NCI-H526 (cell line): ENCODE measurements around the gene SBF2.
"Not testable (repeated sequence)": the region's sequence is repeated elsewhere in the genome, so short reads cannot be mapped to it uniquely, and the experiment has no call there.

Experiments used
- DNase-seq, 2 experiments: peaks; one replicate each; lab custom pipeline; 2025; lab: John Stamatoyannopoulos, UW

SBF2 gene

DNA sequence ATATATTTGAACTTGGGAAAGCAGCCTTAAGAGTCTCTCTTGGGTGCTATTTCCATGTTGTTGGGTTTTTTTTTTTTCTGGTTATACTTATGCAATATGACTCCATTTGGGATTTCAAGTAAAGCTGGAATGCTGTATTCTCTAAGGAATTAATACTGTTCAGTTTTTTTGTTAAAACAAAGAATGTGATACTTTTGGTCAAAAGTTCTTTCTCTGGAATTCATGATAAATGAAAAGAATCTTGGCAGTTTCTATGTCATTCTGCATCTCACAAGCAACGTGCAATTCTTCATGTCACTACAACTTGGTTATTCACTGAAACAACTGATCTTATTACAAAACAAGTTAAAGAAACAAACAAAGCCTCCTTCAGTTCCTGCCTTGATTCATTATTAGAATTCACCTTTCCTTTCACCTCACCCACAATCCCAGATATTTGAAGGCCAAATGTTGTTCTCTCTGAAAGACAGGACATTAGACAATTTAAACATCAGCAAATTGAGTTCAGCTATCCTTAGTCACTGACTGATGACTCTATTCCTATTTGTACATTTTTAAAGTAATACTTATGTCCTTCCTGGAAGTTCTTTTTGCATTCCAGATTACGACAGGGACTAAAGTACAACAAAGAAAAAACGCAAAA lies 176.2 kb downstream of the SBF2 start:
- no peak for DNase-seq

DNA sequence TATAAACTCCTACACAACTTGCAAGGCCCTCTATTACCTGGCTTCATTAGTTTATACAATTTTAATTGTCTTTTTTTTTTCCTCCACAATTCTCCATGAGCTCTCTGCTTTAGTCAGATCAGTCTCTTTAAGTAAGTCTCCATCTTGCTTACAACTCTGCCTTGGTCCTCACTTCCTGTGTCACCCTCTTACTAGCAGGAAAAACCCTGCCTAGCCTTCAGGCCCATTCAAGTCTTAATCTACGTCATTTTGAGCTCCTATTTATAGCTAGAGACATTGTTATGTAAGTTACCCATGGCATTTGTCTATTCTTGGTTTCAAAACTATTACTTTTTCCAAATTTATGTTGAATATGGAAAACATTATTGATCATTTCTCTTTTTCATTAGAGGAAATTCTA lies 177.4 kb downstream of the SBF2 start:
- DNase-seq, result no peak

DNA sequence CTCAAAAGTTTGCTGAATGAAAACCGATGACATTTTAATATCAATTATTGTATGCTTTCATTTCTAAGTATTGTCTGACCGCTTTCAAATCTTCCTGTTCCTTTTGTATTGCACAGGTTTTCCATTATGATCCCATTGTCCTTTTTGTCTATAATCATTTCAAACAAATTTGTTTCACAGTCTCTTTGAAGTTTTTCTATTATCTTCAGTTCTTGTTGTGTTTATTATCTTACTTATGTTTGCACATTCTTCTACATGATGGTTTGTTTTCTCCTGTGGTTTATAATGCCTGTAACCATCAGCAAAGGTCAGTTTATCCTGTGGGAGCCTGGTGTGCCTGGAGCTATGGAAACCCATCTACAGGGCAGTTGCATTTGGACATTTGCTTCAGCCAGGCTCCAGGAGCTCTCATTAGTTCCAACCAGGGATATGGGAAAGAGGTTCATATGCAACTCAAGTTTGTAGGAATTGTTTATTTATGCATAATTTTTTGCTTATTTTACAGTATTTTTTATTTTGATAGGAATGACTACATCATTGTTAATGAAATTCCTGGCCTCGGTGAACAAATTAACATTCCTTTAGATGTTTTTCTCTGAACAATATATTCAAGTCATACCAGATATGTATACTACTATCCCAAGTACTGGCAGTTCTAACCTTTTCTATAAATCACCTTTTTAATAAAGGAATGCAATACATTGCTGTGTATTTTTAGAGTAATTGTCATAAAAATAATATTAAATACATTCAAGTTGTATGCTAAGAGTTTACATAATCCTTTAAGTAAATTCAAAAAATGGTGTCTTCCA lies 179.2 kb downstream of the SBF2 start:
- DNase-seq, result no peak

DNA sequence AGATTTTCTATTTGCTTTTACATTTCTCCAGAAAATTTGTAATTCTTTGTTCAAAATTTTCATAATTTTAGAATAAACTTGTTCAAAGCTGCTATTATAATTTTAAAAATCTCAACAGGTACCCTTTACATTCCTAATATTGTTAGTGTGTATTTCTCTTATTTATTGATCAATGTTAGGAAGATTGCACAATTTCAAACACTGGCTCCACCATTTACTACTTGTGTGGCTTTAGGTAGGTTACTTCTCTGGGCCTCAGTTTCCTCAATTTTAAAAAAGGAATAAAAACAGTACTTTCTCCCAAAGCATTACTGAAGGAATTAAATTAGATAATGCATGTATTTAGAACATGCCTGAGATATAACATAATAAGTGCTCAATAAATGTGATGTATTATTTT lies 180.2 kb downstream of the SBF2 start:
- DNase-seq, result no peak

DNA sequence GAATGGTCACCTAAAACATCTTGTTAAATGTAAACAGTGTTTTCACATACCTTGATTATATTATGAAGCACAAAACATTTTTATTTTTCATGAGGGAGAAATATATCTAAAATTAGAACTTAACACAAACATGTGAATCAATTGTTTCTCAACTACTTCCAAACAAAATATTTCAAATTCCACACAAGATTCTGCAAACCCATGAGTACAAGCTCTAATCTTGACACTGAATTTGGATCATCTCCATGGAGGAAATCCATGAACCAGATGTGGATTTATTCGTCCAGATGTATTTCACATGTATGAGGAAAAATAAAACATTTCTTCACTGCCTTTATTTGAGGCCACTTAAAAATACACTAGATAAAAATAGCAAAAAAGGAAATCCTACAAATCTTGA lies 184.2 kb downstream of the SBF2 start:
- DNase-seq, result no peak

DNA sequence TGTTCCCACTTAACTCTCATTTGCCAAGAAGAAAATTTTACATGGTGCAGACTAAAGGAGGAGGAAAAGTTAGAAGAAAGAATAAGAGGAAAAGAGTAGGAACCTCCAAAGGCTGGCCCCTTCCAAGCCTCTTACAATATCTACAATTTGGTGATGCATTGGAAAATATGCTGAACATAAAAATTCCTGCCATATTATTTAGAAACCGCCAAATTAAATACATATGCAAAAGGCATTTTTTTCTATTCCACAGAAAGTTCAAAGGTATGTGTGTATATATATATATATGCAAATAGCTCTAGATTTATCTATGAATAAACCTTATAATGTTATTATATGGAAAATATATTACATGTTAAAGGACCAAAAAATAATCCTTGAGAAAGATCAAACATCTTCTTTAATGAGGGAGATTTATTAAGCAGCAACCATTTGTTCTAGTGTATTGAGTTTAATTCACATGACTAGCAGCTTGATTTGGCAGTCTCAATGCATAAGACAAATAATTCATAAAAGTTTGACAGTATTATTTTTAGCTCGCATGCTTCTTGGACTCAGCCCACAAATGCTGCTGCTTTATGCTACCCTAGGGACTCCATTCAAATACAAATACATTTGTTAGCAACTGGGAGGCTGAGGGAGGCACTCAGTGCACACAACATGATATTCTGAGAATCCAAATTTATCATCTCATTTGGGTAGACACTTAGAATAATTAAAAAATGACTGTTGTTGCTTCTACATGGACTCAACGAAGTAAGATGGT lies 184.9 kb downstream of the SBF2 start:
- DNase-seq, result peak; percentile 97 to 98

DNA sequence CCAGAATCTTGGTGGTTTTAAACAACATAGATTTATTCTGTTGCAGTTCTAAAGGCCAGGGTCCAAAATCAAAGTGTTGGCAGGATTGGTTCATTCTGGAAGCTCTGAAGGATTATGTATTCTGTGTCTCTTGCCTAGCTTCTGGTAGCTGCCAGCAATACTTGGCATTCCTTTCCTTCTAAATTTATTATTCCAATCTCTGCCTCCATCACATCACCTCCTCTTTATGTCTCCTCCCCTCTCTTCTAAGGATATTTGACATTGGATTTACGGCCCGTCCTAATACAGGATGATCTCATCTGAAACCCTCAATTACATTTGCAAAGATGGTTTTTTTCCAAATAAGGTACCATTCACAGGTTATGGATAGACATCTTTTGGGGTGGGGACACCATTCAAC lies 186.5 kb downstream of the SBF2 start:
- DNase-seq, result no peak

DNA sequence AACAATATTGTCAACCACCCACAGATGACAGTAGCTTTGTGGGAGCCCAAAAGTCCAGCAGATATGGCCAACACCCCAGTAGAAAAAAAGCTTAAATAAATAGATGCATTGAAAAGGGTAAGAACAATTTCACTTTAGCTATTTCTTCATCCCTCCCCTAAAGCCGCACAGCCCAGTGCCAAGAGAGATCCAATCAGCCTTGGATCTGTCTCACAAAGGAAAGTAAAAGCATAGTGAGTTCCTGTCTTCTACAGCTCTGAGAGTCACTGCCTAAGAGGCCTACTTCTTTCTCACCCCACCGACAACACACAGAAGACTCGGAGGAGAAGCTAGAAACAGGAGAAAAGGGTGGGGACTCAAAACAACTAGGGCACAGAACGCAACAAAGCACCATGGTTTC lies 196.4 kb downstream of the SBF2 start:
- DNase-seq, result no peak

DNA sequence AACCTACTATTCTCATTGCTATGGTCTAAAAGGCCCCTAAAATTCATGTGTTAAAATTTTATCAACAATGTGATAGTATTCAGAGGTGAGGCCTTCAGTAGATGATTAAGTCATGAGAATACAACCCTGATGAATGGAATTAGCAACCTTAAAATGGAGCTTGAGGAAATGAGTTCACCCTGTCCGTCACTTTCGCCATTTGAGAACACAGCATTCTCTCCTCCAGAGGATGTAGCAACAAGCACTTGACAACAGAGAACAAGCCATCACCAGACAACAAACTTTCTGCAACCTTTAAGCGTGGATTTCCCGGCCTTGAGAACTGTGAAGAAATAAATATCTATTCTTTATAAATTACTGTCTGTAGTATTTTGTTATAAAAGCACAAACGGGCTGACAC lies 197.0 kb downstream of the SBF2 start:
- DNase-seq, result no peak

DNA sequence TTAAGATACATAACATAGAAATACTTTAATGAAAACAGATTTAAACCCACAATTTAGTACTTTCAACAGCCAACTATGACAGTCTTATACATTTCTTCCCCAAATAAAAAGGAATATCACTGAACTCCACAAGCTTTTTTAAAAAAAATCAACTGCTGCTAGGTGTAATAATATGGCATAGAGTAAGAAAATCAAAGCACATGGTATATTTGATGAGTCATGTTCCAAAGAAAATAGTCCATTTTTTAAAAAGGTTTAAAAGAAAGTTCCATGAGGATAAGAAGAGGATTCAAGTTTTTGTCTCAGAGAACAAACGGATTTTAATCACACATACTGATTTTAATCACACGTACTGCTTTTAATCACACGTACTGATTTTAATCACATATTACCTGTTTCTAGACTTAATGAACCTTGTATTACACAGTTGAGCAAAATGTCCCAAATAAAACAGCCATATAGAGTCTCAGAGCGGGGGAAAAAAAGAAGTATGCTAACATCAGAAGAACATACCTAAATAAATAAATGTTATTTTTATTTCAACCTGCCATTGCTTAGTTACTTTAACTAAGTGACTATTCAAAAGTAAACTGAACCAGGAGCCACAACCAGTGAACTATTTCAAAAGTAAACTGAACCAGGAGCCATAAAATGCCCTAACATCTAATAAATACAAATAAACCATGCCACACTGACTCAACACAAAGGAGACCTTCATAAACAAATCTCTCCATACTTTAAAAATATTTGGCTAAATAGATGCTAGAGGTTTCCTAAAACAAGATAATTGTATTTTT lies 198.4 kb downstream of the SBF2 start:
- no peak for DNase-seq

DNA sequence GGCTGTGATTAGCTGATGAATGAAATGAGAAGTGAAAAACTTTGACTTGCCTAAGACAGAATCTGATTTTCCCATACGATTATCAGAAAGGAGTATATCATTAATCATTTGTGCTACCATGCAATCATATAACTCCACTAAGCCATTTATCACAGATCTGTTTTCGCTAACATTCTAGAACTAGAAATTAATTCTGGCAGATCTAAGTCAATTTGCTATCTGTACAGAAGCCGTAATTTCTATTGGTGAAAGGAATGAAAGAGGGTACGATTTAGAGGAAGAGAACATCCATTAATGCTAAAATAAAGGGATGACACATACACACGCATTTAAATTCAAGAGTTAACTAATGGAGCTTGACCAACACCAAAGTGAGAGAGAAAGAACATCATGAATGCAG lies 201.6 kb downstream of the SBF2 start:
- DNase-seq, result no peak

DNA sequence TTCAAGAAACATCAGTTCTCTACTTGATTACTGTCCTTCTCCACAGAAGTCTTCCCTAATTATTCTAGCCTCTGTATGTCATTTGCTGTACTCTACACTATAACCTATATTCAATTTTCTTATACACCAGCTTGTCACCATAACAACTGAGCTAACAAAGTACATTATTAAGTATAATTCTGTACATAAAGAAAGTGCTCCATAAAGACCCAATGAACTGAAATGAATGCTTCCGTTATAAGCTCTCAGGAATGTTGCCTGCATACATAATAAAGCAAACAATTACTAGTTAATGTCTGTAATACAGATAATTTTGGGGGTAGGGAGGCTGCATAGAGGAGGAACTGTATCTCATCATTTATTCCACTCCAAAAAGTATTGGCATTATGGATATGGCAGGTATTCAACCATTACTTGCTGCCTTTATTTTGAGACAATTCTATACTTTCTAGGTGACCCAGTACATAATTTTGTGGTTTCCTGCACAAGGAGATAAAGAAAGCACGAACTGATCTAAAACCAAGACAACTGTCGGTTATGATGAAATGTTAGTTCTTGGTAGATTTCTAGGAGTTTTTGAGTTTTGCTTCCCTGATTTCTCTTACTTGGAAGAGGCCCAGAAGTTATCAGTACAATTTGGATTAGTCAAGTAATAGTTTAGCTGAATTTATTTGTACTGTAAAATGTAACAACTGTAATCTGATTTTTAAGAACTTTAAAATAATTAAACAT lies 202.5 kb downstream of the SBF2 start:
- DNase-seq, result no peak

DNA sequence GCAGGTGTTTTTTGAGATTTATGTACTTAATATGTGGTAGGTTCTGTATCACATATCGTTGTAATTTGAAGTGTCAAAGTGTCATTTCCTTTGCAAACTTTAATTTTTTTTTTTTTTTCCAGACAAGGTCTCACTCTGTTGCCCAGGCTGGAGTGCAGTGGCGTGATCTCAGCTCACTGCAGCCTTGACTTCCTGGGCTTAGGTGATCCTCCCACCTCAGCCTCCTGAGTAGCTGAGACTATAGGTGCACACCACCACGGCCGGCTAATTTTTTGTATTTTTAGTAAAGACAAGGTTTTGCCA lies 206.1 kb downstream of the SBF2 start:
- DNase-seq, result not testable (repeated sequence)

DNA sequence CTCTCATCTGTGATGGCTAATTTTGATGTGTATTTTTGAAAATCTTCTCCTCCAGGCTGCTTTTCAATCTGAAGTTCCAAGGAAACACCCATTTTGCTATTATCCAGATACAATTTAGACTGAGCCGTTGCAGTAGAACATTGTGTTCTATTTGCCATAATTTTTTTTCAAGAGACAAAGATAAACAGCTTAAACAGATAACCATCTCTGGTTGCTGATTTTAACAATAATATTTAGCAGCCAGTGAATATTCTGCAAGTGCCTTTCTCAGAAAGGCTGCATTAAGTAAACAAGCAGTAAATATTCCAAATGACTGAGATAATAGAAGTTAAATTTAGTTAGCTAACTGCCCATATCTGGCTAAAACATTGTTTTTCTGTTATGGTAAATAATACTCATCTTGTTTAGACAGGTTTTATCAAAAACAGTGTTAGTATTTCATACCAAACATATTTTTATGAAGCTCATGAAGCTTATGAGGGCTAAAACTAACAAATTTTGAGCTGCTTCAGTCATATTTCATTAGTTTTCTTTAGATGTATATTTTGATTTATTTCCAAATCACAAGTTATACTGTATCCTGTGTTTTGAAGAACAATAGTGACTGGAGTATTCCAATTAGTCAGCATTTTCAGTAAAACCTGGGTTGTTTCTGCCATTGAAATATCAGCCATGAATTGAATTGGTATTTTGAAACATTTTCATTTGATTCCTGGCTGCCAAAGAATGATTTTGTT lies 206.7 kb downstream of the SBF2 start:
- DNase-seq, result no peak

DNA sequence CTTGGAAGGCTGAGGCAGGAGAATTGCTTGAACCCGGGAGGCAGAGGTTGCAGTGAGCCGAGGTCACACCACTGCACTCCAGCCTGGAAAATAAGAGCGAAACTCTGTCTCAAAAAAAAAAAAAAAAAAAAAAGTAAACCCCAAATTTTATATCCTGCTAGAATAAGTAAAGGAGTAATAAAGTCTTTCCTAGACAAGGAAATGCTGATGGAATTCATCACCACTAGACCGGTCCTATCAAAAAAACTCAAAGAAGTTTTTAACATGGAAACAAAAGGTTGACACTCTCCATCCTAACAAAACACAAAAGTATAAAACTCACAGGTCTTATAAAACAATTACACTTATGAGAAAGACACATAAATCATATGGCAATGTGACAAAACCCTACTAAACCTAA lies 213.9 kb downstream of the SBF2 start:
- no peak for DNase-seq

DNA sequence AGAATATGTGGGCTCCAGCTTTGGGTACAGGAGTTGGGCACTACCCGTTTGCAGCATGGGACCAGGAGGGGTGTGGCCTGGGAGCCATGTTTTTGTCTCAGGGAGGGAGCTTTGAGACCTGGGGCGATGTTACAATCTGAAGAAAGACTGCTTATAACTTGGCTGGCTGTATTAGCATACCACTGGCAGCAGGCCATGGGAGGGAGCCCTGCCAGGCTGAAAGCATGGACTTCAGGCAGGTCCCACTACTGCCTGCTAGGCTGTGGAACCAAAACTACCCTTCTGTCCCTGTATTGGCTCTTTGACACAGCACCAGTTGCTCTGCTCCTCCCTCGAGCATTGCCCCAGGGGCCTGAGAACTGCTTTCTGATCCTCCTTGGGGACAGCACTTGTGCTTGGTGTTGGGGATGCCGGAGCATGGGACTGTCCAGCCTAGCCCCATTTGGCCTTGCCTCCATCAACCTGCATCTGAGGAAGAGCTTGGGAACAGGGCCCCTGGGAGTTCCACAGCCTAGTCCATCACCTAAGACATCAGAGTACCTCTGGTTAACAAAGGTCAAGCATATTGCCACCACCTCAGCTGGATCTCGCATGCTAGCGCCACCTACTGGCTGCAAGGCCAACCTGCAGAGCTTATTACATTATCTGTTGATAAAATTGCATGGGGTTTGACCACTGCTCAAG lies 217.4 kb downstream of the SBF2 start:
- peak in 1 of 2 experiments; percentile 50 for DNase-seq

DNA sequence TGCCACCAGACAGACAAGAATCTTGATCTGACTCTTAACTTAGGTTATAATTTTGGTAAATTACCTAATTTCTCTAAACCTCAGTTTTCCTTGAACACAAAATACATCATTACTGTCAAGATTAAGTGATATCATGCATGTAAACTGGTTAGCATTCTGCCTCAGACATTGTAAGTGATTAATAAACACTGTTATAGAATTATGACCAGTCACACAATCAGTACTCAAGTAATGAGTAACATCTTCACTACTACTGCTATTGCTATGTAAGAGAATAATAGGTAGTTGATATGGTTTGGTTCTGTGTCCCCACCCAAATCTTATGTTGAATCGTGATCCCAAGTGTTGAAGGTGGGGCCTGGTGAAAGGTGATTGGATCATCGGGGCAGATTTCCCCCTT lies 218.9 kb downstream of the SBF2 start:
- no peak for DNase-seq

DNA sequence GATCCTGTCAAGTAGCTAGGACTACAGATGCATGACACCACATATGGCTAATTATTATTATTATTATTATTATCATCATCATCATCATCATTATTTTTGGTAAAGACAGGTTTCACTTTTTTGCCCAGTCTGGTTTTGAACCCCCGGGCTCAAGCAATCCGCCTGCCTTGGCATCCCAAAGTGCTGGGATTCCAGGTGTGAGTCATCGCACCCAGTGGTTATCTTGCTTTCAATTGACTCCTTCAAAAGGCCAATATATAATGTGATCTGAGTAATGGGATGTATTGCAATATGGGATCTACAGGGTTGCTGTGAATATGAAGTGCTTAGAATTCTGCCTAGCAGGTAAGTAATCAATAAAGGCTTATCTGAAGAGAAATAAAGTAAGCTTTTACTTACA lies 221.2 kb downstream of the SBF2 start:
- no peak for DNase-seq

DNA sequence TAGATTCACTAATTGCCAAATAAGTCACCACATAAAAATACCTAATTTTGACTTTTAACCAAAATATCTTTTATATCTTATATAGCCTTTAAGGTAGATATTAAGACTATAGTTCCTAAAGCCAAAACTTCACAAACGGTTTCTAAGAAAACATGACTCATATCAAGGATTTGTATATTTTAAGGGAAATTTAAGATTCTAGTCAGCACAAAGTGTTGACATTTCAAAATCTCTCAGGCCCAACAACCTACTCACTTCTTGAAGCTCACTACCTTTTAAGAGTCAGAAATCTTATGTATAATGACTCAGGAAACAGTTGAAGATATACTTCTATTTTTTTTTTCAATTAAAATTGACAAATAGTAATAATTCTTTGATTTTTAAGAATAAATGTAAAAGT lies 221.9 kb downstream of the SBF2 start:
- DNase-seq, result no peak

DNA sequence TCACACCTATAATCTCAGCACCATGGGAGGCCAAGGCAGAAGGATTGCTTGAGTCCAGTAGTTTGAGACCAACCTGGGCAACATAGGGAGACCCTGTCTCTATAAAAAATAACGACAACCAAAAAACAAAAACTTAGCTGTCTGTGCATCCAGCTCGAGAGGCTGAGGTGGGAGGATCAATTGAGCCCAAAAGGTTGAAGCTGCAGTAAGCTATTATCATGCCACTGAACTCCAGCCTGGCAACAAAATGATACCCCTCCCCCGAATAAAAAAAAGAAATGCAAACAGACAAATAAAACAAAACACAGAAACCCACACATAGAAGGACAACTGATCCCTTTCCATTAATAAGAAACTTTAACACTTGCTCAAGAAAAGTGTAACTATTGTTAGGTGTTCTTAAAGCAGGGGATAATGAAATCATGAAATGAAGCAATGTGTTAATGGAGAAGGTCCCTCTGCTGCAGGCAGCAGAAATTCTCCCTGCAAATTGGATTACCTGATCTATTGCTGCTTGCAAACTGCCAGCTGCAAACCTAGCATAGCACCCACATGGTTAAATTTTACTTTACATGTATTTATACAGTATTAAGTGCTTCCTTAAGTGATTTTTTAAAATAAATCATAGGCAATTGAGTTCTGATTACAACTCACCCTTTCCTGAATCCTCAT lies 226.3 kb downstream of the SBF2 start:
- no peak for DNase-seq
